MG63 (cell line): ENCODE data around the gene PTPRT. TPM values are rescaled to one million over a fixed set of nuclear protein-coding genes. Genes with fewer than 3 reads are reported as not detected.

Experiments used
- DNase-seq: peaks from one replicate; pipeline ENCODE4 v3.0.0-alpha.2; 2020
- H3K27me3 ChIP-seq: fragments of 250-450 bp; sonication (Bioruptor Pico); 2 replicates; pipeline ENCODE4 v1.5.1; 2020; ENCODE audit warnings: mild to moderate bottlenecking, moderate library complexity
- H3K36me3 ChIP-seq: fragments of 250-450 bp; sonication (Bioruptor Pico); 2 replicates; pipeline ENCODE4 v1.5.1; 2020; ENCODE audit warnings: mild to moderate bottlenecking, moderate library complexity
- H3K4me3 ChIP-seq: fragments of 250-450 bp; sonication (Bioruptor Pico); 2 replicates; pipeline ENCODE4 v1.5.1; 2020; ENCODE audit warnings: mild to moderate bottlenecking, moderate library complexity
- H3K9me3 ChIP-seq: fragments of 250-450 bp; sonication (Bioruptor Pico); 2 replicates; pipeline ENCODE4 v1.5.1; 2020; ENCODE audit warnings: mild to moderate bottlenecking, moderate library complexity
- total RNA-seq: library from RNA; depleted of rRNA; stranded (reverse); fragments of >200 nt; shearing (Covaris generic); gene quantifications from 2 replicates; pipeline ENCODE4 v1.2.3, GENCODE V29; 2014; ENCODE audit warnings: low replicate concordance

PTPRT gene
- total RNA-seq, 1 experiment from 2014 or later: not detected

- H3K27me3 ChIP-seq: no peaks in the 10 kb centered on the region
- no peak for DNase-seq
- no peaks in the 10 kb centered on the region for H3K36me3 ChIP-seq
- no peaks in the 10 kb centered on the region for H3K9me3 ChIP-seq
- no peak overlapping the region for H3K4me3 ChIP-seq
Observed at GRCh38 chr20:42130810-42131596, 1058.7 kb downstream of the PTPRT start.

- H3K9me3 ChIP-seq: no peaks in the 10 kb centered on the region
- H3K36me3 ChIP-seq: no peaks in the 10 kb centered on the region
- no peak for DNase-seq
- H3K4me3 ChIP-seq: no peak overlapping the region
- no peaks in the 10 kb centered on the region for H3K27me3 ChIP-seq
Observed at GRCh38 chr20:42125426-42125825, 1064.3 kb downstream of the PTPRT start.

- no peaks in the 10 kb centered on the region for H3K9me3 ChIP-seq
- H3K27me3 ChIP-seq: no peaks in the 10 kb centered on the region
- no peak for DNase-seq
- no peaks in the 10 kb centered on the region for H3K36me3 ChIP-seq
- no peak overlapping the region for H3K4me3 ChIP-seq
Observed at GRCh38 chr20:42123981-42124473, 1065.7 kb downstream of the PTPRT start.

- Histone ChIP-seq H3K9me3 (no peaks in the 10 kb centered on the region), H3K27me3 (no peaks in the 10 kb centered on the region), H3K4me3 (no peak overlapping the region), H3K36me3 (no peaks in the 10 kb centered on the region)
- no peak for DNase-seq
Observed at GRCh38 chr20:42118409-42119125, 1071.1 kb downstream of the PTPRT start.

- no peak for DNase-seq
- no peaks in the 10 kb centered on the region for H3K9me3 ChIP-seq
- H3K27me3 ChIP-seq: no peaks in the 10 kb centered on the region
- H3K4me3 ChIP-seq: no peak overlapping the region
- no peaks in the 10 kb centered on the region for H3K36me3 ChIP-seq
Observed at GRCh38 chr20:42118001-42118400, 1071.7 kb downstream of the PTPRT start.

- no peaks in the 10 kb centered on the region for H3K27me3 ChIP-seq
- no peaks in the 10 kb centered on the region for H3K36me3 ChIP-seq
- H3K4me3 ChIP-seq: no peak overlapping the region
- DNase-seq: no peak
- H3K9me3 ChIP-seq: no peaks in the 10 kb centered on the region
Observed at GRCh38 chr20:42113236-42113635, 1076.5 kb downstream of the PTPRT start.

- DNase-seq: no peak
Observed at GRCh38 chr20:42112161-42112560, 1077.5 kb downstream of the PTPRT start.

GRCh38 chr20:42111349-42111748 lies 1078.4 kb downstream of the PTPRT start:
- Histone ChIP-seq H3K36me3 (no peaks in the 10 kb centered on the region), H3K9me3 (no peaks in the 10 kb centered on the region), H3K27me3 (no peaks in the 10 kb centered on the region), H3K4me3 (no peak overlapping the region)
- DNase-seq: no peak

More at GRCh38 chr20:42112161-42112560, 1077.5 kb downstream of the PTPRT start:
- no peak overlapping the region for H3K4me3 ChIP-seq
- H3K9me3 ChIP-seq: no peaks in the 10 kb centered on the region
- no peaks in the 10 kb centered on the region for H3K27me3 ChIP-seq
- H3K36me3 ChIP-seq: no peaks in the 10 kb centered on the region

GRCh38 chr20:42110301-42110700 lies 1079.4 kb downstream of the PTPRT start:
- no peaks in the 10 kb centered on the region for H3K27me3 ChIP-seq
- no peaks in the 10 kb centered on the region for H3K36me3 ChIP-seq
- no peaks in the 10 kb centered on the region for H3K9me3 ChIP-seq
- no peak for DNase-seq
- no peak overlapping the region for H3K4me3 ChIP-seq

GRCh38 chr20:42102000-42102399 lies 1087.7 kb downstream of the PTPRT start:
- Histone ChIP-seq H3K36me3 (no peaks in the 10 kb centered on the region), H3K27me3 (no peaks in the 10 kb centered on the region), H3K4me3 (no peak overlapping the region), H3K9me3 (no peaks in the 10 kb centered on the region)
- no peak for DNase-seq

GRCh38 chr20:42100137-42100704 lies 1089.5 kb downstream of the PTPRT start:
- no peak overlapping the region for H3K4me3 ChIP-seq
- no peaks in the 10 kb centered on the region for H3K9me3 ChIP-seq
- no peak for DNase-seq

GRCh38 chr20:42099101-42099500 lies 1090.6 kb downstream of the PTPRT start:
- no peak for DNase-seq
- Histone ChIP-seq H3K27me3 (no peaks in the 10 kb centered on the region), H3K36me3 (no peaks in the 10 kb centered on the region), H3K4me3 (no peak overlapping the region), H3K9me3 (no peaks in the 10 kb centered on the region)

More at GRCh38 chr20:42100137-42100704, 1089.5 kb downstream of the PTPRT start:
- Histone ChIP-seq H3K27me3 (no peaks in the 10 kb centered on the region), H3K36me3 (no peaks in the 10 kb centered on the region)

- no peak for DNase-seq
- H3K36me3 ChIP-seq: no peaks in the 10 kb centered on the region
- H3K4me3 ChIP-seq: no peak overlapping the region
- H3K9me3 ChIP-seq: no peaks in the 10 kb centered on the region
- no peaks in the 10 kb centered on the region; the same call in 1 of the 2 replicates for H3K27me3 ChIP-seq
Observed at GRCh38 chr20:42098418-42098817, 1091.3 kb downstream of the PTPRT start.

GRCh38 chr20:42097741-42098140 lies 1092.0 kb downstream of the PTPRT start:
- Histone ChIP-seq H3K9me3 (no peaks in the 10 kb centered on the region), H3K4me3 (no peak overlapping the region)
- DNase-seq: no peak

GRCh38 chr20:42095221-42095620 lies 1094.5 kb downstream of the PTPRT start:
- no peak for DNase-seq
- Histone ChIP-seq H3K4me3 (no peak overlapping the region), H3K27me3 (peaks cover 6% of the 10 kb centered on the region; the same call in 1 of the 2 replicates), H3K36me3 (no peaks in the 10 kb centered on the region), H3K9me3 (no peaks in the 10 kb centered on the region)

More at GRCh38 chr20:42097741-42098140, 1092.0 kb downstream of the PTPRT start:
- Histone ChIP-seq H3K27me3 (no peaks in the 10 kb centered on the region; the same call in 1 of the 2 replicates), H3K36me3 (no peaks in the 10 kb centered on the region)

- no peaks in the 10 kb centered on the region for H3K9me3 ChIP-seq
- DNase-seq: no peak
- no peaks in the 10 kb centered on the region for H3K36me3 ChIP-seq
- H3K4me3 ChIP-seq: no peak overlapping the region
- H3K27me3 ChIP-seq: peaks cover 6% of the 10 kb centered on the region; the same call in 1 of the 2 replicates
Observed at GRCh38 chr20:42093542-42094440, 1095.9 kb downstream of the PTPRT start.
